Islet of Langerhans (tissue), 1 donor: ENCODE results near the gene ADGRG3.

Experiments used
- FAIRE-seq: peaks from one replicate; lab custom pipeline; 2011; peaks lifted over from hg19 to GRCh38; lab: Jason Lieb, UNC

ADGRG3 gene

GRCh38 chr16:57630931-57631845 is 36.9 kb upstream of the ADGRG3 start:
- FAIRE-seq = no peak

GRCh38 chr16:57632568-57632967 is 35.5 kb upstream of the ADGRG3 start:
- FAIRE-seq = no peak

GRCh38 chr16:57633383-57634064 is 34.6 kb upstream of the ADGRG3 start:
- no peak for FAIRE-seq

- no peak for FAIRE-seq
These were observed 33.9 kb upstream of the ADGRG3 start for GRCh38 chr16:57634171-57634570.

- no peak for FAIRE-seq
These were observed 32.6 kb upstream of the ADGRG3 start for GRCh38 chr16:57635266-57636097.

GRCh38 chr16:57636184-57636583 is 31.9 kb upstream of the ADGRG3 start:
- no peak for FAIRE-seq

GRCh38 chr16:57637020-57637419 is 31.1 kb upstream of the ADGRG3 start:
- FAIRE-seq = no peak

- FAIRE-seq = no peak
These were observed 30.7 kb upstream of the ADGRG3 start for GRCh38 chr16:57637424-57637823.

- no peak for FAIRE-seq
These were observed 30.1 kb upstream of the ADGRG3 start for GRCh38 chr16:57637965-57638364.

GRCh38 chr16:57638381-57638780 is 29.7 kb upstream of the ADGRG3 start:
- FAIRE-seq = no peak

- FAIRE-seq = no peak
These were observed 28.8 kb upstream of the ADGRG3 start for GRCh38 chr16:57639172-57639887.

- FAIRE-seq = no peak
These were observed 27.9 kb upstream of the ADGRG3 start for GRCh38 chr16:57640185-57640584.

- FAIRE-seq = no peak
These were observed 27.5 kb upstream of the ADGRG3 start for GRCh38 chr16:57640612-57641011.

GRCh38 chr16:57642160-57643135 is 25.7 kb upstream of the ADGRG3 start:
- FAIRE-seq = no peak

- no peak for FAIRE-seq
These were observed 24.8 kb upstream of the ADGRG3 start for GRCh38 chr16:57643147-57643874.

- no peak for FAIRE-seq
These were observed 24.2 kb upstream of the ADGRG3 start for GRCh38 chr16:57643910-57644309.

GRCh38 chr16:57644383-57645014 is 23.6 kb upstream of the ADGRG3 start:
- no peak for FAIRE-seq

- no peak for FAIRE-seq
These were observed 22.9 kb upstream of the ADGRG3 start for GRCh38 chr16:57645169-57645568.

GRCh38 chr16:57645691-57646387 is 22.3 kb upstream of the ADGRG3 start:
- no peak for FAIRE-seq
